Measurements from ENCODE around the gene MYF5.

MYF5 gene

GRCh38 chr12:80766210-80766609, 49.5 kb downstream of the MYF5 start:
- no peak for DNase-seq (ENCODE audit: low spot score)

- DNase-seq (ENCODE audit: low spot score), result no peak
Measured at GRCh38 chr12:80766897-80767296, 50.2 kb downstream of the MYF5 start.

Measured in hepatic stellate cell (primary cell).